ENCODE results near the gene SNX33. TPM values are rescaled to one million over a fixed set of nuclear protein-coding genes. Genes with fewer than 3 reads are reported as not detected.
A peak's percentile ranks its signal among the peaks of the same experiment; 100 is the strongest.

SNX33 gene
- total RNA-seq, 2 experiments from 2014 or later, result 2.2 to 2.4 TPM

GRCh38 chr15:75641603-75642002 lies 6.1 kb upstream of the SNX33 start:
- Mint-ChIP-seq H3K9me3 (ENCODE audit: low read depth) (no peaks in the 10 kb centered on the region), H3K36me3 (ENCODE audit: low read depth) (peaks cover 28% of the 10 kb centered on the region), H3K4me3 (no peak overlapping the region), H3K27ac (no peak overlapping the region), H3K4me1 (peaks cover 24% of the 10 kb centered on the region), H3K27me3 (no peaks in the 10 kb centered on the region)
- ATAC-seq, result no peak
- no peak for DNase-seq
- POLR2A ChIA-PET, result interaction anchor here (0.7 to 4.6 kb wide), 2 partner anchors 8 to 189 kb away, joined by 4 to 47 read pairs; partner anchors contain the start of gene SIN3A
- CTCF ChIA-PET, result interaction anchor here (0.7 to 3.3 kb wide), 5 partner anchors 15 to 273 kb away, joined by 3 to 37 read pairs (median 15); partner anchors contain the start of genes MAN2C1 and SNUPN
- intact Hi-C loops (cut with DNase I, micrococcal nuclease), result loop anchor here (10.0 kb wide), 2 partner anchors 437 to 1027 kb away; partner anchors contain the start of genes C15orf39 (in 1 of the 2) and CLK3 (in 1 of the 2)

GRCh38 chr15:75644376-75644775 lies 3.3 kb upstream of the SNX33 start:
- ATAC-seq (no peak), DNase-seq (no peak)
- intact Hi-C loops (cut with DNase I, micrococcal nuclease), result loop anchor here (10.0 kb wide), 2 partner anchors 440 to 1030 kb away; partner anchors contain the start of genes C15orf39 (in 1 of the 2) and CLK3 (in 1 of the 2)
- no peak overlapping the region for H3K4me3 Mint-ChIP-seq
- H3K9me3 Mint-ChIP-seq (ENCODE audit: low read depth), result no peaks in the 10 kb centered on the region
- H3K4me1 Mint-ChIP-seq, result peaks cover 13% of the 10 kb centered on the region
- H3K27ac Mint-ChIP-seq, result no peak overlapping the region
- H3K27me3 Mint-ChIP-seq, result no peaks in the 10 kb centered on the region
- ChIA-PET POLR2A (no interaction called here), CTCF (interaction anchor here (1.1 kb wide), 1 partner anchor 47 kb away, joined by 3 read pairs; no protein-coding TSS in a partner anchor)
- H3K36me3 Mint-ChIP-seq (ENCODE audit: low read depth), result peaks cover 3% of the 10 kb centered on the region

- no peaks in the 10 kb centered on the region for H3K9me3 Mint-ChIP-seq (ENCODE audit: low read depth)
- peaks cover 15% of the 10 kb centered on the region for H3K4me1 Mint-ChIP-seq
- intact Hi-C loops (cut with DNase I, micrococcal nuclease), result loop anchor here (5.0 to 10.0 kb wide), 3 partner anchors 36 to 1032 kb away; partner anchors contain the start of genes C15orf39 (in 1 of the 2) and CLK3 (in 1 of the 2)
- CTCF ChIA-PET, result interaction anchor here (1.0 to 2.5 kb wide), 8 partner anchors 20 to 279 kb away, joined by 3 to 13 read pairs (median 5); partner anchors contain the start of genes MAN2C1 and SNUPN
- no peaks in the 10 kb centered on the region for H3K36me3 Mint-ChIP-seq (ENCODE audit: low read depth)
- no peaks in the 10 kb centered on the region for H3K27me3 Mint-ChIP-seq
- ATAC-seq (no peak), DNase-seq (no peak)
- H3K27ac Mint-ChIP-seq, result peak overlapping the region; percentile 58
- H3K4me3 Mint-ChIP-seq, result peak overlapping the region; percentile 76
- POLR2A ChIA-PET, result interaction anchor here (0.6 to 1.6 kb wide), 3 partner anchors 18 to 194 kb away, joined by 5 to 7 read pairs (median 5); partner anchors contain the start of gene SNUPN
These were observed 1.4 kb upstream of the SNX33 start for GRCh38 chr15:75646112-75646943.

GRCh38 chr15:75646944-75647364 lies 758 bp upstream of the SNX33 start:
- ATAC-seq (peak; percentile 22), DNase-seq (peak; percentile 27)
- ChIA-PET POLR2A (interaction anchor here (0.6 to 1.6 kb wide), 6 partner anchors 19 to 439 kb away, joined by 3 to 7 read pairs (median 4); partner anchors contain the start of gene SNUPN), CTCF (interaction anchor here (0.9 to 2.5 kb wide), 12 partner anchors 21 to 443 kb away, joined by 3 to 13 read pairs (median 4); partner anchors contain the start of genes MAN2C1 and SNUPN)
- Mint-ChIP-seq H3K27me3 (no peaks in the 10 kb centered on the region), H3K4me1 (peaks cover 18% of the 10 kb centered on the region), H3K27ac (peak overlapping the region; percentile 58), H3K9me3 (ENCODE audit: low read depth) (no peaks in the 10 kb centered on the region), H3K36me3 (ENCODE audit: low read depth) (no peaks in the 10 kb centered on the region), H3K4me3 (peak overlapping the region; percentile 76)
- intact Hi-C loops (cut with DNase I, micrococcal nuclease), result loop anchor here (5.0 to 10.0 kb wide), 3 partner anchors 35 to 1032 kb away; partner anchors contain the start of genes C15orf39 (in 1 of the 2) and CLK3 (in 1 of the 2)

GRCh38 chr15:75648156-75649000 lies 666 bp downstream of the SNX33 start:
- Mint-ChIP-seq H3K27ac (peak overlapping the region; percentile 58), H3K27me3 (no peaks in the 10 kb centered on the region), H3K36me3 (ENCODE audit: low read depth) (no peaks in the 10 kb centered on the region), H3K4me3 (peak overlapping the region; percentile 76), H3K9me3 (ENCODE audit: low read depth) (no peaks in the 10 kb centered on the region), H3K4me1 (peaks cover 20% of the 10 kb centered on the region)
- DNase-seq (peak; percentile 30), ATAC-seq (no peak)
- ChIA-PET CTCF (interaction anchor here (0.7 to 2.5 kb wide), 7 partner anchors 22 to 445 kb away, joined by 3 to 13 read pairs (median 4); partner anchors contain the start of genes MAN2C1 and SNUPN), POLR2A (interaction anchor here (0.6 to 1.6 kb wide), 4 partner anchors 195 to 432 kb away, joined by 3 to 5 read pairs (median 3); no protein-coding TSS in a partner anchor)
- intact Hi-C loops (cut with DNase I, micrococcal nuclease), result loop anchor here (5.0 to 10.0 kb wide), 3 partner anchors 34 to 1034 kb away; partner anchors contain the start of genes C15orf39 (in 1 of the 2) and CLK3 (in 1 of the 2)

- intact Hi-C loops (cut with DNase I, micrococcal nuclease), result loop anchor here (5.0 to 10.0 kb wide), 3 partner anchors 33 to 1034 kb away; partner anchors contain the start of genes C15orf39 (in 1 of the 2) and CLK3 (in 1 of the 2)
- no peak overlapping the region for H3K27ac Mint-ChIP-seq
- ATAC-seq, result no peak
- no peaks in the 10 kb centered on the region for H3K27me3 Mint-ChIP-seq
- ChIA-PET POLR2A (interaction anchor here (0.6 kb wide), 2 partner anchors 24 to 195 kb away, joined by 3 to 6 read pairs; partner anchors contain the start of gene SNUPN), CTCF (interaction anchor here (1.3 to 2.4 kb wide), 2 partner anchors 9 to 51 kb away, joined by 3 to 11 read pairs; partner anchors contain the start of gene IMP3)
- no peaks in the 10 kb centered on the region for H3K9me3 Mint-ChIP-seq (ENCODE audit: low read depth)
- H3K4me3 Mint-ChIP-seq, result peak overlapping the region; percentile 76
- peaks cover 20% of the 10 kb centered on the region for H3K4me1 Mint-ChIP-seq
- DNase-seq, result no peak
- H3K36me3 Mint-ChIP-seq (ENCODE audit: low read depth), result no peaks in the 10 kb centered on the region
These were observed 1.5 kb downstream of the SNX33 start for GRCh38 chr15:75649045-75649761.

GRCh38 chr15:75649848-75650247 lies 2.1 kb downstream of the SNX33 start:
- H3K36me3 Mint-ChIP-seq (ENCODE audit: low read depth), result no peaks in the 10 kb centered on the region
- ChIA-PET POLR2A (interaction anchor here (0.6 kb wide), 2 partner anchors 24 to 196 kb away, joined by 3 to 6 read pairs; partner anchors contain the start of gene SNUPN), CTCF (interaction anchor here (0.6 to 2.4 kb wide), 3 partner anchors 10 to 744 kb away, joined by 3 to 11 read pairs (median 3); partner anchors contain the start of gene IMP3)
- intact Hi-C loops (cut with DNase I, micrococcal nuclease), result loop anchor here (5.0 to 10.0 kb wide), 3 partner anchors 32 to 1035 kb away; partner anchors contain the start of genes C15orf39 (in 1 of the 2) and CLK3 (in 1 of the 2)
- H3K9me3 Mint-ChIP-seq (ENCODE audit: low read depth), result no peaks in the 10 kb centered on the region
- H3K27me3 Mint-ChIP-seq, result no peaks in the 10 kb centered on the region
- H3K4me1 Mint-ChIP-seq, result peaks cover 20% of the 10 kb centered on the region
- no peak overlapping the region for H3K27ac Mint-ChIP-seq
- peak overlapping the region; percentile 16 for H3K4me3 Mint-ChIP-seq
- no peak for ATAC-seq
- no peak for DNase-seq

- ChIA-PET CTCF (interaction anchor here (0.5 to 2.4 kb wide), 3 partner anchors 11 to 1344 kb away, joined by 3 to 11 read pairs (median 4); partner anchors contain the start of gene IMP3), POLR2A (interaction anchor here (0.5 kb wide), 1 partner anchor 105 kb away, joined by 3 read pairs; no protein-coding TSS in a partner anchor)
- H3K4me3 Mint-ChIP-seq, result no peak overlapping the region
- no peaks in the 10 kb centered on the region for H3K36me3 Mint-ChIP-seq (ENCODE audit: low read depth)
- ATAC-seq, result peak; percentile 17
- peak overlapping the region; percentile 9 for H3K27ac Mint-ChIP-seq
- no peak for DNase-seq
- H3K27me3 Mint-ChIP-seq, result no peaks in the 10 kb centered on the region
- H3K9me3 Mint-ChIP-seq (ENCODE audit: low read depth), result no peaks in the 10 kb centered on the region
- intact Hi-C loops (cut with DNase I, micrococcal nuclease), result no loop called here
- H3K4me1 Mint-ChIP-seq, result peaks cover 20% of the 10 kb centered on the region
These were observed 3.4 kb downstream of the SNX33 start for GRCh38 chr15:75650908-75651809.
